GM18499 (cell line): ENCODE data around the gene IGF1.
"Not testable (repeated sequence)": the region's sequence is repeated elsewhere in the genome, so short reads cannot be mapped to it uniquely, and the experiment has no call there.

Experiments used
- ATAC-seq: cut with Tn5 transposase; IDR thresholded peaks from one replicate; pipeline ENCODE4 v1.9.1; 2021; ENCODE audit warnings: moderate number of reproducible peaks; ENCODE audit not compliant: insufficient read depth, unreplicated experiment

The IGF1 gene

GRCh38 chr12:102399653-102400052 is 80.7 kb downstream of the IGF1 start:
- no peak for ATAC-seq

GRCh38 chr12:102396276-102396675 is 84.1 kb downstream of the IGF1 start:
- ATAC-seq = no peak

- no peak for ATAC-seq
These were observed 86.2 kb downstream of the IGF1 start for GRCh38 chr12:102394200-102394599.

- peak; percentile 65 for ATAC-seq
These were observed 90.3 kb downstream of the IGF1 start for GRCh38 chr12:102390068-102390467.

- ATAC-seq = no peak
These were observed 91.9 kb downstream of the IGF1 start for GRCh38 chr12:102388469-102388868.

GRCh38 chr12:102385343-102385742 is 95.0 kb downstream of the IGF1 start:
- no peak for ATAC-seq

DNA sequence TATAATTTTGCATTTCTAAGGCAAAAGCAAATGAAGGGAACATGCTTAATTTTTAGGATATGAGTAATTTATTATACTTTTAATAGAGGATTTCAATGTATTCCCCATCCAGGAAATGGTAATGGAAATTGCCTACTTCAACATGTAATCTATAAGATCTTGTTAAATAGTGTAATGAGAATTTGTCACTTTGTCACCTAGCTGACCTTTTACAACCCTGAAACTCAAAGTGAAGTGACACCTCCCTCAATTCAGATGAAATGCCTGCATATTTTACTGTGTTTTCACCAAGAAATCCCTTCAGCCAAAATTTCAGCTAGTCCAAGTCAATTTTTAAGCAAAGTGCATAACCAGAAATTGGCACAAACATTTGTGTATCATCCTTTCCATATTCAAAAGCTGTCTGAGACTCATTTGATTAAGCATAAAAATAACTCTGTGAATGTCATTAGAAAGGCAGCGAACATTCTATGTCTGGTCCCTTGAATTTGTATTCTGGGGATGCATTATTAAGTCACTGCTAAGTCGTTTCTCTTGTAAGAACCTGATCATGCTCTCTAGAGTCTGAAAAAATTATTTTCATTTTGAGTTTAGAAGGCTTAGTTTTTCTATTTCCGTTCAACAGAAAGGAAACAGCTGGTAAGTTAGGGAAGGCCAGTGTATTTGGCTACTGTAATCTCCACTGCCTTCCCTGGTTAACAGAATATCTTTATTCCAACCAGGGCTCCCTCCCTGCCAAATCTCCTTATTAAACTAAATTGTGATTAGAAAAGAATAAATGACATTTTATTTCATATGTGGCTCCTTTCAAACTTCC is 100.8 kb downstream of the IGF1 start:
- ATAC-seq = no peak

- ATAC-seq = no peak
These were observed 103.6 kb downstream of the IGF1 start for GRCh38 chr12:102376781-102377180.

GRCh38 chr12:102376181-102376747 is 104.1 kb downstream of the IGF1 start:
- ATAC-seq = no peak

DNA sequence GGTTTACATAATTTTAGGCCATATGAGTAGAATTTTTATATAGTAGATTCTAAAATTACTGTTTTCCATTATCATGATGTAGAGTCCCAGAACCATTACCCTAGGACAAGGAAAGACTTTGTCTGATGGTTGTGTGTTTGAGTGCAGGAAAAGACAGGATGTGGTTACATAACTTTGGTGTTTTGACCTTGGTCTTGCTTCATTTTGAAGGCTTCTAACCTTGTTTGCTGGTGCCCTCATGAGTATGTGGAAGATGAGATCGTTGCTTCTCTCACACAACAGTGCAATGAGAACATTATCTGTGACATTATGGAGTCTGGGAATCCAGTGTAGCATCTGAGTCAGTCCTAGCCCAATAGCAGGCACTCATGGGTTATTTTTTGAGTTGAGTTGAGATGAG is 106.2 kb downstream of the IGF1 start:
- no peak for ATAC-seq

DNA sequence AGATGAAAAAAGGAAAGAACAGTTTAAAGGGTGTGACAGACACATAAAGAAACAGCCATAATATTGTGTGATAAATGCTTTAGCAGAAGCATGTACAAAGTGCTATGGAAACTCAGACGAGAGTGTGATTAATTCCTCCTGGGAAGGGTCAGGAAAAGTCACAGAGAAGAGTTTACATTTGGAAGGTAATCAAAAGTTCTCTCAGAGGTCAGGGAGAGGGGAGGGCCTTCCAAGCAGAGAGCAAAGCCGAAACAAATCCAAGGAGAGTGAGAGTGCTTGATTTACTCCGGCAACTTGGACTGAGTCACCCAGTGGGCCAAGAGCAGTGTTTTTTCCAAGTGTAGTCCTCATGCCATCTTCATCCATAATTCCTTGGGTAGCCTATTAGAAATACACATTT is 108.3 kb downstream of the IGF1 start:
- ATAC-seq = no peak

DNA sequence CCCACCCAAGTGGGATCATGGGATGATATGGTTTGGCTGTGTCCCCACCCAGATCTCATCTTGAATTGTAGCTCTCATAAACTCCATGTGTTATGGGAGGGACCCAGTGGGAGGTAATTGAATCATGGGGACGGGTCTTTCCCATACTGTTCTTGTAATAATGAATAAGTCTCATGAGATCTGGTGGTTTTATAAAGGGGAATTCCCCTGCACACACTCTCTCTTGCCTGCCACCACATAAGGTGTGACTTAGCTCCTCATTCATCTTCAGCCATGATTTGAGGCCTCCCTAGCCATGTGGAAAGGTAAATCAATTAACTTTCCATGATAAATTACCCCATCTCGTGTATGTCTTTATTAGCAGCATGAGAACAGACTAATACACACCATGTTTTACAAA is 109.2 kb downstream of the IGF1 start:
- ATAC-seq = no peak

DNA sequence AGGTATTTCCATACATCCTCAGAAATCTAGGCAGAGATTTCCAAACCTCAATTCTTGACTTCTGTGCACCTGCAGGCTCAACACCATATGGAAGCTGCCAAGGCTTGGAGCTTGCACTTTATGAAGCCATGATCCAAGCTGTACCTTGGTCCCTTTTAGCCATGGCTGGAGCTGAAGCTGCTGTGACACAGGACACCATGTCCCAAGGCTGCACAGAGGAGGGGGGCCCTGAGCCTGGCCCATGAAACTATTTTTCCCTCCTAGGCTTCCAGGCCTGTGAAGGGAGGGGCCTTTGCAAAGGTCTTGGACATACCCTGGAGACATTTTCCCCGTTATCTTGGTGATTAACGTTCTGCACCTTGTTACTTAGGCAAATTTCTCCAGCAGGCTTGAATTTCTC is 110.5 kb downstream of the IGF1 start:
- ATAC-seq = no peak

- ATAC-seq = no peak
These were observed 115.0 kb downstream of the IGF1 start for GRCh38 chr12:102365365-102365764.

DNA sequence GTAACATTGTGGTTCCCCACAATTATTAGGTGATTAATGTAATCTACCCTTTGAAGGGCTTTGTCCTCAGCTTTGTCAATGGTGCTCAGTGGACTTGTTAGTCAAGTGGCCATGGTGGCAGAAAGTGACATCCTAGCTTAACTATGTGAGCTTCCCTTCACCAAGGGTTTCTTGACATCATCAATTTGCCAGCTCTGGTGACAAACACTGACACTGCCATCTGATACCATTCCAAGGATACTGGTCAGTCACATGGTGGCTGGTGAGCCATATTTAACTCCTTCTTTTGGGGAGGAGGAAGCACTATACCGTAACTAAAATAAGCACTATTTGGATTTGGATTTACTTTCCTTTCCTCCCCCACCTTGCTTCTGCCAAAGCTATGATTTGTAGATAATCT is 115.7 kb downstream of the IGF1 start:
- ATAC-seq = no peak

- no peak for ATAC-seq
These were observed 123.7 kb downstream of the IGF1 start for GRCh38 chr12:102356690-102357089.

DNA sequence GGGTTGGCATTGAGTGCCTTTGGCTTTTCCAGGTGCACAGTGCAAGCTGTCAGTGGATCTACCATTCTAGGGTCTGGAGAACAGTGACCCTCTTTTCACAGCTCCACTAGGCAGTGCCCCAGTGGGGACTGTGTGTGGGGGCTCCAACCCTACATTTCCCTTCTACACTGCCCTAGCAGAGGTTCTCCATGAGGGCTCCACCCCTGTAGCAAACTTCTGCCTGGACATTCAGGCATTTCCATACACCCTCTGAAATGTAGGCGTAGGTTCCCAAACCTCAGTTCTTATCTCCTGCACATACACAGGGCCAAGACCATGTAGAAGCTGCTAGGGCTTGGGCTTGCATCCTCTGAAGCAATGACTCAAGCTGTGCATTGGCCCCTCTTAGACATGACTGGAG is 126.1 kb downstream of the IGF1 start:
- ATAC-seq = not testable (repeated sequence)

- no peak for ATAC-seq
These were observed 129.0 kb downstream of the IGF1 start for GRCh38 chr12:102351322-102351721.

DNA sequence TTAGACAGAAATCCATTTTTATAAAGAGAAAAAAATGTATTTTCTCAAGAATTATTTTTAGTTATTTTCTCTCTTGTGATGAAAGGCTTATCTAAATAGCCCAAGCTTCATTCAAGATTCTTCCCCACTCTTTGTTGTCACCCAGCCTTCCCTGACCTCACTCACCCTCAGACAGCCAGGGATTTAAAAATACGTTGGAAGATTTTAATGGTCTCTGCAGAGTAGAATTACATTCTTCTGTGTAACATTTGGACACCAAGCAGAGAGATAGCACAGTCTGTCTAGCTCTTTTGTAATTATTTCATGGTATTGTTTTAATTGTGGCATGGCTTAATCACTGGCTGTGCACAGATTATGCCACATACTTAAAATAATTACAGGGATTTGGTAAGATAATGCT is 130.3 kb downstream of the IGF1 start:
- no peak for ATAC-seq

DNA sequence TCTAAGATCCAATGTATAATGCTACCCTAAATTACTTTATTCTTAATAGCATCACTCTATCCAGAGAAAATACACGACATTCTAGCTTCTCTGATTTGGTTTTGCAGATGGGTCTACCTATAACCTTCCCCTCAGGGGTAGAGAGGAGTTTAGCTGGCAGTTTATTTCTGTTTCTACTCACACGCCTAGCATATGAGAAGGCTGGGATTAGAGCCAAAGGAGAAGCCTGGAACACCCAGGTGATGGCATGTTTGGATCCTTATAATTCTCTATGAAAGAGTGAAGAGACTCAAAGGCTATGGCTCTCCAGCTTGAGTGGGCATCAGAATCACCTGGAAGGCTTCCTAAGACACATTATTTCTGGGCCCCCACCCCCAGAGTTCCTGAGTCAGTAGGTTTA is 131.3 kb downstream of the IGF1 start:
- ATAC-seq = no peak

GRCh38 chr12:102347811-102348210 is 132.6 kb downstream of the IGF1 start:
- ATAC-seq = no peak
